HEK293T (cell line): Measurements from ENCODE around the gene PARVA.

ENCODE experiments used
- CTCF ChIA-PET: fragments of 350-600 bp; formaldehyde crosslinking; extraction: SDS; loops from one replicate; lab custom pipeline; 2021; ENCODE audit warnings: antibody characterized with exemption, inconsistent platforms; lab: Yijun Ruan, JAX
- POLR2A ChIA-PET: fragments of 350-600 bp; formaldehyde crosslinking; extraction: SDS; loops from one replicate; lab custom pipeline; 2020; ENCODE audit warnings: antibody characterized with exemption, inconsistent platforms; lab: Yijun Ruan, JAX
- DNase-seq: peaks from one replicate; pipeline ENCODE4 v3.0.0; 2012; ENCODE audit warnings: mixed read lengths; ENCODE audit errors: extremely low spot score
- ARNT ChIP-seq: fragments of 450-650 bp; IDR thresholded peaks from 2 replicates; pipeline ENCODE4 v1.6.1; 2017; ENCODE audit warnings: mild to moderate bottlenecking
- BHLHE40 ChIP-seq: fragments of 450-650 bp; IDR thresholded peaks from 2 replicates; pipeline ENCODE4 v1.6.1; 2016; ENCODE audit warnings: mild to moderate bottlenecking, moderate library complexity, borderline replicate concordance
- CTBP1 ChIP-seq: fragments of 450-650 bp; IDR thresholded peaks from 2 replicates; pipeline ENCODE4 v1.6.1; 2016; ENCODE audit warnings: borderline replicate concordance
- ELF4 ChIP-seq: fragments of 450-650 bp; IDR thresholded peaks from 2 replicates; pipeline ENCODE4 v1.6.1; 2017; ENCODE audit warnings: antibody characterized with exemption
- FOXA1 ChIP-seq: fragments of 450-650 bp; IDR thresholded peaks from 2 replicates; pipeline ENCODE4 v1.6.1; 2016; ENCODE audit warnings: mild to moderate bottlenecking
- FOXK2 ChIP-seq: fragments of 450-650 bp; IDR thresholded peaks from 2 replicates; pipeline ENCODE4 v1.6.1; 2016; ENCODE audit warnings: mild to moderate bottlenecking
- FOXM1 ChIP-seq: fragments of 450-650 bp; IDR thresholded peaks from 2 replicates; pipeline ENCODE4 v1.6.1; 2017; ENCODE audit warnings: mild to moderate bottlenecking, borderline replicate concordance
- HDGF ChIP-seq: fragments of 450-650 bp; IDR thresholded peaks from 2 replicates; pipeline ENCODE4 v1.6.1; 2017; ENCODE audit warnings: antibody characterized with exemption, borderline replicate concordance
- L3MBTL2 ChIP-seq: fragments of 450-650 bp; conservative IDR thresholded peaks from 2 replicates; pipeline ENCODE4 v1.6.1; 2016; ENCODE audit warnings: mild to moderate bottlenecking
- LEF1 ChIP-seq: fragments of 450-650 bp; IDR thresholded peaks from 2 replicates; pipeline ENCODE4 v1.6.1; 2017; ENCODE audit warnings: mild to moderate bottlenecking, borderline replicate concordance
- NFRKB ChIP-seq: fragments of 450-650 bp; IDR thresholded peaks from 2 replicates; pipeline ENCODE4 v1.6.1; 2016; ENCODE audit warnings: mild to moderate bottlenecking, moderate library complexity
- PKNOX1 ChIP-seq: fragments of 450-650 bp; IDR thresholded peaks from 2 replicates; pipeline ENCODE4 v1.6.1; 2016
- SP1 ChIP-seq: fragments of 450-650 bp; IDR thresholded peaks from 2 replicates; pipeline ENCODE4 v1.6.1; 2017
- SUZ12 ChIP-seq: fragments of 450-650 bp; IDR thresholded peaks from 2 replicates; pipeline ENCODE4 v1.6.1; 2016; ENCODE audit warnings: mild to moderate bottlenecking
- TARDBP ChIP-seq: fragments of 450-650 bp; IDR thresholded peaks from 2 replicates; pipeline ENCODE4 v1.6.1; 2016
- ZNF384 ChIP-seq: fragments of 450-650 bp; IDR thresholded peaks from 2 replicates; pipeline ENCODE4 v1.6.1; 2016

Gene PARVA

GRCh38 chr11:12507391-12507790 lies 130.0 kb downstream of the PARVA start:
- ChIA-PET POLR2A (no interaction called here), CTCF (interaction anchor here (1.4 kb wide), 1 partner anchor 176 kb away, joined by 3 read pairs; no protein-coding TSS in a partner anchor)
- DNase-seq, result no peak
- TF ChIP-seq TARDBP (no peak), ARNT (no peak), BHLHE40 (no peak), PKNOX1 (no peak)

- CTCF ChIA-PET, result interaction anchor here (0.7 to 1.4 kb wide), 3 partner anchors 91 to 220 kb away, joined by 3 read pairs; no protein-coding TSS in a partner anchor
- POLR2A ChIA-PET, result no interaction called here
- no peak for DNase-seq
- TF ChIP-seq L3MBTL2, result no peak
- TF ChIP-seq ZNF384, result no peak
- TF ChIP-seq BHLHE40, result no peak
- TF ChIP-seq ARNT, result no peak
- TF ChIP-seq PKNOX1, result no peak
- no peak for TF ChIP-seq FOXM1
- no peak for TF ChIP-seq ELF4
- TF ChIP-seq FOXA1, result no peak
Measured at GRCh38 chr11:12508151-12508751, 130.9 kb downstream of the PARVA start.

- ChIA-PET POLR2A (no interaction called here), CTCF (no interaction called here)
Measured at GRCh38 chr11:12509371-12509770, 132.0 kb downstream of the PARVA start.

GRCh38 chr11:12512132-12512531 lies 134.8 kb downstream of the PARVA start:
- POLR2A ChIA-PET, result no interaction called here
- CTCF ChIA-PET, result no interaction called here
- TF ChIP-seq TARDBP (no peak), ZNF384 (no peak), FOXA1 (no peak), CTBP1 (no peak), LEF1 (no peak), ELF4 (no peak)
- DNase-seq, result no peak

More at GRCh38 chr11:12509371-12509770, 132.0 kb downstream of the PARVA start:
- TF ChIP-seq PKNOX1 (no peak), SP1 (no peak)
- no peak for DNase-seq

- ChIA-PET POLR2A (no interaction called here), CTCF (no interaction called here)
- no peak for DNase-seq
- TF ChIP-seq PKNOX1 (no peak), FOXK2 (no peak), ARNT (no peak), FOXA1 (no peak), L3MBTL2 (no peak), HDGF (no peak), ZNF384 (no peak), BHLHE40 (no peak), SUZ12 (no peak), TARDBP (no peak), SP1 (no peak), LEF1 (no peak), ELF4 (no peak), FOXM1 (no peak)
Measured at GRCh38 chr11:12512826-12513395, 135.5 kb downstream of the PARVA start.

GRCh38 chr11:12516387-12517105 lies 139.2 kb downstream of the PARVA start:
- DNase-seq, result no peak
- CTCF ChIA-PET, result interaction anchor here (0.6 kb wide), 1 partner anchor 196 kb away, joined by 3 read pairs; no protein-coding TSS in a partner anchor
- POLR2A ChIA-PET, result no interaction called here

More at GRCh38 chr11:12516387-12517105, 139.2 kb downstream of the PARVA start:
- TF ChIP-seq PKNOX1 (no peak), FOXK2 (no peak), SP1 (no peak), NFRKB (no peak), L3MBTL2 (no peak), ARNT (no peak), FOXM1 (no peak), ZNF384 (no peak), FOXA1 (no peak), BHLHE40 (no peak), LEF1 (no peak)
